ENCODE measurements around the gene UNC45B. TPM values are rescaled to one million over a fixed set of nuclear protein-coding genes. Genes with fewer than 3 reads are reported as not detected.

The UNC45B gene
- total and polyA plus RNA-seq, 2 of the 8 experiments (the other 6 are each of a cell fraction or from before 2014, with no cell fraction given), result 0.06 to 0.15 TPM

GRCh38 chr17:35185849-35186248, 38.2 kb downstream of the UNC45B start (continued):
- TF ChIP-seq ATF2 (IDR thresholded peaks at IDR 0.05; ENCODE audit: low read length) (no peak), TEAD4 (IDR thresholded peaks at IDR 0.05; ENCODE audit: low read depth, low read length) (no peak)
